Measurements from ENCODE around the gene TNS3. TPM values are rescaled to one million over a fixed set of nuclear protein-coding genes. Genes with fewer than 3 reads are reported as not detected.

The TNS3 gene
- total and polyA plus RNA-seq, 2 of the 13 experiments (the other 11 are each of a cell fraction or from before 2014, with no cell fraction given) = 52.9 to 55.7 TPM

GRCh38 chr7:47587351-47587750, 5.4 kb upstream of the TNS3 start:
- in situ Hi-C loops (cut with HindIII; ENCODE audit: extremely low pct_ligation_motif_present, low pct_unique_long_range_greater_than_20kb) (no loop called here), intact Hi-C loops (cut with micrococcal nuclease; ENCODE audit: unreplicated experiment) (no loop called here)
- H3K9ac ChIP-seq (ENCODE audit: insufficient read depth, low read depth, low read length) = no peak overlapping the region
- ATAC-seq (no peak), DNase-seq (ENCODE audit: low spot score) (no peak), FAIRE-seq (no peak)
- ChIA-PET POLR2A (interaction anchor here (1.0 to 2.9 kb wide), 4 partner anchors 9 to 16 kb away, joined by 3 to 11 read pairs (median 4); no protein-coding TSS in a partner anchor), CTCF (ENCODE audit: low intra/inter-chr PET ratio, low total read pairs) (no interaction called here)
- TF ChIP-seq ZBTB21 (CRISPR knock-in tag; IDR thresholded peaks at IDR 0.05) (no peak), ZFY (CRISPR knock-in tag; IDR thresholded peaks at IDR 0.05) (no peak), ZNF879 (CRISPR knock-in tag; IDR thresholded peaks at IDR 0.05) (no peak), ZNF225 (CRISPR knock-in tag; IDR thresholded peaks at IDR 0.05) (no peak), SRY (CRISPR knock-in tag; IDR thresholded peaks at IDR 0.05) (no peak), NBN (conservative IDR thresholded peaks at IDR 0.05) (no peak), JDP2 (CRISPR knock-in tag; IDR thresholded peaks at IDR 0.05; ENCODE audit: borderline replicate concordance) (no peak)
- no peak overlapping the region for H2AFZ ChIP-seq (ENCODE audit: low read length)
- no TSS peak for BruUV-seq (replicated peaks)
- no peak overlapping the region for H3K4me3 ChIP-seq (replicated peaks in 1 of 3; ENCODE audit: insufficient read depth in 1 of 3, low read depth in 2 of 3, low read length in 3 of 3)
- no peak overlapping the region for H3K27ac ChIP-seq (ENCODE audit: extremely low read length, insufficient read depth, low read length)
- H3K4me2 ChIP-seq (ENCODE audit: low read depth, low read length) = no peak overlapping the region
- 92% methylated on average over 4 of the region's 7 CpGs for WGBS (ENCODE audit: low lambda C conversion rate)
- H3K9me3 ChIP-seq (ENCODE audit: low read length) = no peaks in the 10 kb centered on the region
- no peaks in the 10 kb centered on the region for H4K20me1 ChIP-seq (ENCODE audit: insufficient read depth, low read length)
- H3K36me3 ChIP-seq (replicated peaks in 1 of 2; ENCODE audit: control insufficient read depth in 1 of 2, insufficient read depth in 2 of 2, low read length in 2 of 2) = no peaks in the 10 kb centered on the region
- H3K79me2 ChIP-seq (ENCODE audit: insufficient read depth, low read length) = no peaks in the 10 kb centered on the region
- peaks cover 45% of the 10 kb centered on the region for H3K4me1 ChIP-seq (ENCODE audit: insufficient read depth, low read length)
- H3K27me3 ChIP-seq (ENCODE audit: control insufficient read depth in 1 of 2, insufficient read depth in 2 of 2, low read length in 2 of 2) = no peaks in the 10 kb centered on the region

GRCh38 chr7:47586925-47587324, 5.0 kb upstream of the TNS3 start:
- TF ChIP-seq ZNF558 (CRISPR knock-in tag; IDR thresholded peaks at IDR 0.05; ENCODE audit: borderline replicate concordance) (no peak), BCL6 (CRISPR knock-in tag; IDR thresholded peaks at IDR 0.05) (peak; percentile 36; the same call in 1 of the 2 replicates), ATF7 (IDR thresholded peaks at IDR 0.05) (peak; percentile 25; the same call in 1 of the 2 replicates), ATF7 (CRISPR knock-in tag; IDR thresholded peaks at IDR 0.05) (no peak)
- TF ChIP-seq, protein P1, sequence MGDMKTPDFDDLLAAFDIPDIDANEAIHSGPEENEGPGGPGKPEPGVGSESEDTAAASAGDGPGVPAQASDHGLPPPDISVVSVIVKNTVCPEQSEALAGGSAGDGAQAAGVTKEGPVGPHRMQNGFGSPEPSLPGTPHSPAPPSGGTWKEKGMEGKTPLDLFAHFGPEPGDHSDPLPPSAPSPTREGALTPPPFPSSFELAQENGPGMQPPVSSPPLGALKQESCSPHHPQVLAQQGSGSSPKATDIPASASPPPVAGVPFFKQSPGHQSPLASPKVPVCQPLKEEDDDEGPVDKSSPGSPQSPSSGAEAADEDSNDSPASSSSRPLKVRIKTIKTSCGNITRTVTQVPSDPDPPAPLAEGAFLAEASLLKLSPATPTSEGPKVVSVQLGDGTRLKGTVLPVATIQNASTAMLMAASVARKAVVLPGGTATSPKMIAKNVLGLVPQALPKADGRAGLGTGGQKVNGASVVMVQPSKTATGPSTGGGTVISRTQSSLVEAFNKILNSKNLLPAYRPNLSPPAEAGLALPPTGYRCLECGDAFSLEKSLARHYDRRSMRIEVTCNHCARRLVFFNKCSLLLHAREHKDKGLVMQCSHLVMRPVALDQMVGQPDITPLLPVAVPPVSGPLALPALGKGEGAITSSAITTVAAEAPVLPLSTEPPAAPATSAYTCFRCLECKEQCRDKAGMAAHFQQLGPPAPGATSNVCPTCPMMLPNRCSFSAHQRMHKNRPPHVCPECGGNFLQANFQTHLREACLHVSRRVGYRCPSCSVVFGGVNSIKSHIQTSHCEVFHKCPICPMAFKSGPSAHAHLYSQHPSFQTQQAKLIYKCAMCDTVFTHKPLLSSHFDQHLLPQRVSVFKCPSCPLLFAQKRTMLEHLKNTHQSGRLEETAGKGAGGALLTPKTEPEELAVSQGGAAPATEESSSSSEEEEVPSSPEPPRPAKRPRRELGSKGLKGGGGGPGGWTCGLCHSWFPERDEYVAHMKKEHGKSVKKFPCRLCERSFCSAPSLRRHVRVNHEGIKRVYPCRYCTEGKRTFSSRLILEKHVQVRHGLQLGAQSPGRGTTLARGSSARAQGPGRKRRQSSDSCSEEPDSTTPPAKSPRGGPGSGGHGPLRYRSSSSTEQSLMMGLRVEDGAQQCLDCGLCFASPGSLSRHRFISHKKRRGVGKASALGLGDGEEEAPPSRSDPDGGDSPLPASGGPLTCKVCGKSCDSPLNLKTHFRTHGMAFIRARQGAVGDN (CRISPR knock-in tag; IDR thresholded peaks at IDR 0.05) = peak; percentile 22; the same call in 1 of the 2 replicates
- Histone ChIP-seq H4K20me1 (ENCODE audit: insufficient read depth, low read length) (no peaks in the 10 kb centered on the region), H3K27ac (ENCODE audit: extremely low read length, insufficient read depth, low read length) (no peak overlapping the region), H2AFZ (ENCODE audit: low read length) (no peak overlapping the region), H3K9ac (ENCODE audit: insufficient read depth, low read depth, low read length) (no peak overlapping the region), H3K27me3 (ENCODE audit: control insufficient read depth in 1 of 2, insufficient read depth in 2 of 2, low read length in 2 of 2) (no peaks in the 10 kb centered on the region), H3K4me2 (ENCODE audit: low read depth, low read length) (no peak overlapping the region), H3K36me3 (replicated peaks in 1 of 2; ENCODE audit: control insufficient read depth in 1 of 2, insufficient read depth in 2 of 2, low read length in 2 of 2) (no peaks in the 10 kb centered on the region), H3K4me1 (ENCODE audit: insufficient read depth, low read length) (peaks cover 43% of the 10 kb centered on the region), H3K9me3 (ENCODE audit: low read length) (no peaks in the 10 kb centered on the region), H3K79me2 (ENCODE audit: insufficient read depth, low read length) (no peaks in the 10 kb centered on the region), H3K4me3 (replicated peaks in 1 of 3; ENCODE audit: insufficient read depth in 1 of 3, low read depth in 2 of 3, low read length in 3 of 3) (no peak overlapping the region)
- ATAC-seq (no peak), FAIRE-seq (no peak), DNase-seq (ENCODE audit: low spot score) (no peak)
- in situ Hi-C loops (cut with HindIII; ENCODE audit: extremely low pct_ligation_motif_present, low pct_unique_long_range_greater_than_20kb) (no loop called here), intact Hi-C loops (cut with micrococcal nuclease; ENCODE audit: unreplicated experiment) (no loop called here)
- ChIA-PET POLR2A (interaction anchor here (1.0 to 2.9 kb wide), 4 partner anchors 8 to 16 kb away, joined by 3 to 11 read pairs (median 4); no protein-coding TSS in a partner anchor), CTCF (ENCODE audit: low intra/inter-chr PET ratio, low total read pairs) (no interaction called here)
- BruUV-seq (replicated peaks) = no TSS peak
- 86% methylated on average over 3 of the region's 3 CpGs for WGBS (ENCODE audit: low lambda C conversion rate)

All from HepG2 (cell line).